ENCODE data around the gene A2M. TPM values are rescaled to one million over a fixed set of nuclear protein-coding genes. Genes with fewer than 3 reads are reported as not detected.

Gene A2M
- total RNA-seq, 1 donor from 2014 or later: 1.4 TPM

- no peak overlapping the region for H3K4me3 Mint-ChIP-seq (ENCODE audit: unreplicated experiment)
- peaks cover 7% of the 10 kb centered on the region for H3K9me3 Mint-ChIP-seq (ENCODE audit: unreplicated experiment)
- no peak overlapping the region for H3K27ac Mint-ChIP-seq (ENCODE audit: unreplicated experiment)
- TF ChIP-seq CTCF (IDR thresholded peaks at IDR 0.05; ENCODE audit: unreplicated experiment): no peak
- H3K4me1 Mint-ChIP-seq (ENCODE audit: unreplicated experiment): no peaks in the 10 kb centered on the region
- DNase-seq (ENCODE audit: low spot score): no peak
- H3K36me3 Mint-ChIP-seq (ENCODE audit: low read depth, unreplicated experiment): peaks cover 4% of the 10 kb centered on the region
- H3K27me3 Mint-ChIP-seq (ENCODE audit: unreplicated experiment): no peaks in the 10 kb centered on the region
These were observed 33.9 kb downstream of the A2M start for GRCh38 chr12:9081667-9082427.

GRCh38 chr12:9079883-9080675 lies 35.6 kb downstream of the A2M start:
- Mint-ChIP-seq H3K9me3 (ENCODE audit: unreplicated experiment) (peaks cover 7% of the 10 kb centered on the region), H3K27me3 (ENCODE audit: unreplicated experiment) (no peaks in the 10 kb centered on the region), H3K36me3 (ENCODE audit: low read depth, unreplicated experiment) (peaks cover 4% of the 10 kb centered on the region), H3K27ac (ENCODE audit: unreplicated experiment) (no peak overlapping the region), H3K4me1 (ENCODE audit: unreplicated experiment) (no peaks in the 10 kb centered on the region), H3K4me3 (ENCODE audit: unreplicated experiment) (no peak overlapping the region)
- TF ChIP-seq CTCF (IDR thresholded peaks at IDR 0.05; ENCODE audit: unreplicated experiment): no peak
- DNase-seq (ENCODE audit: low spot score): no peak

- no peaks in the 10 kb centered on the region for H3K4me1 Mint-ChIP-seq (ENCODE audit: unreplicated experiment)
- H3K9me3 Mint-ChIP-seq (ENCODE audit: unreplicated experiment): peaks cover 7% of the 10 kb centered on the region
- no peak overlapping the region for H3K4me3 Mint-ChIP-seq (ENCODE audit: unreplicated experiment)
- peaks cover under 1% of the 10 kb centered on the region for H3K27me3 Mint-ChIP-seq (ENCODE audit: unreplicated experiment)
- no peak overlapping the region for H3K27ac Mint-ChIP-seq (ENCODE audit: unreplicated experiment)
- peaks cover 4% of the 10 kb centered on the region for H3K36me3 Mint-ChIP-seq (ENCODE audit: low read depth, unreplicated experiment)
- no peak for TF ChIP-seq CTCF (IDR thresholded peaks at IDR 0.05; ENCODE audit: unreplicated experiment)
- DNase-seq (ENCODE audit: low spot score): no peak
These were observed 36.6 kb downstream of the A2M start for GRCh38 chr12:9079082-9079481.

- H3K27me3 Mint-ChIP-seq (ENCODE audit: unreplicated experiment): peaks cover 2% of the 10 kb centered on the region
- no peak for DNase-seq (ENCODE audit: low spot score)
- TF ChIP-seq CTCF (IDR thresholded peaks at IDR 0.05; ENCODE audit: unreplicated experiment): no peak
- H3K4me3 Mint-ChIP-seq (ENCODE audit: unreplicated experiment): no peak overlapping the region
- H3K4me1 Mint-ChIP-seq (ENCODE audit: unreplicated experiment): no peaks in the 10 kb centered on the region
- H3K27ac Mint-ChIP-seq (ENCODE audit: unreplicated experiment): no peak overlapping the region
- peaks cover 4% of the 10 kb centered on the region for H3K36me3 Mint-ChIP-seq (ENCODE audit: low read depth, unreplicated experiment)
- H3K9me3 Mint-ChIP-seq (ENCODE audit: unreplicated experiment): no peaks in the 10 kb centered on the region
These were observed 38.3 kb downstream of the A2M start for GRCh38 chr12:9077152-9078031.

Measured in endothelial cell (in vitro differentiated cells).